Tibial nerve (tissue), 3 donors: ENCODE measurements around the gene TBC1D1.

Experiments used
- CTCF ChIP-seq, 5 experiments: fragments of 200-600 bp in 3 of 5; fragments of 450-650 bp in 2 of 5; sonication (generic) in 3 of 5; IDR thresholded peaks; one replicate each; pipeline ENCODE4 v1.5.1; 2016 to 2019; ENCODE audit warnings: antibody characterized with exemption in 5 of 5, mild to moderate bottlenecking in 3 of 5, moderate library complexity in 2 of 5
- POLR2A ChIP-seq, 2 donors: fragments of 450-650 bp; IDR thresholded peaks; one replicate each; pipeline ENCODE4 v1.6.1; 2017; ENCODE audit warnings: antibody characterized with exemption in 2 of 2, mild to moderate bottlenecking in 2 of 2, moderate library complexity in 2 of 2

GRCh38 chr4:38113132-38113531 is 222.2 kb downstream of the TBC1D1 start:
- TF ChIP-seq CTCF (IDR thresholded peaks at IDR 0.05) (no peak), POLR2A (IDR thresholded peaks at IDR 0.05) (no peak)
